GM19351 (cell line): ENCODE measurements around the gene DAND5.
A peak's percentile ranks its signal among the peaks of the same experiment; 100 is the strongest.
"Not testable (repeated sequence)": the region's sequence is repeated elsewhere in the genome, so short reads cannot be mapped to it uniquely, and the experiment has no call there.

ENCODE experiments used
- ATAC-seq: cut with Tn5 transposase; IDR thresholded peaks from one replicate; pipeline ENCODE4 v1.9.1; 2021; ENCODE audit warnings: mild to moderate bottlenecking, moderate library complexity; ENCODE audit not compliant: unreplicated experiment

Gene DAND5

DNA sequence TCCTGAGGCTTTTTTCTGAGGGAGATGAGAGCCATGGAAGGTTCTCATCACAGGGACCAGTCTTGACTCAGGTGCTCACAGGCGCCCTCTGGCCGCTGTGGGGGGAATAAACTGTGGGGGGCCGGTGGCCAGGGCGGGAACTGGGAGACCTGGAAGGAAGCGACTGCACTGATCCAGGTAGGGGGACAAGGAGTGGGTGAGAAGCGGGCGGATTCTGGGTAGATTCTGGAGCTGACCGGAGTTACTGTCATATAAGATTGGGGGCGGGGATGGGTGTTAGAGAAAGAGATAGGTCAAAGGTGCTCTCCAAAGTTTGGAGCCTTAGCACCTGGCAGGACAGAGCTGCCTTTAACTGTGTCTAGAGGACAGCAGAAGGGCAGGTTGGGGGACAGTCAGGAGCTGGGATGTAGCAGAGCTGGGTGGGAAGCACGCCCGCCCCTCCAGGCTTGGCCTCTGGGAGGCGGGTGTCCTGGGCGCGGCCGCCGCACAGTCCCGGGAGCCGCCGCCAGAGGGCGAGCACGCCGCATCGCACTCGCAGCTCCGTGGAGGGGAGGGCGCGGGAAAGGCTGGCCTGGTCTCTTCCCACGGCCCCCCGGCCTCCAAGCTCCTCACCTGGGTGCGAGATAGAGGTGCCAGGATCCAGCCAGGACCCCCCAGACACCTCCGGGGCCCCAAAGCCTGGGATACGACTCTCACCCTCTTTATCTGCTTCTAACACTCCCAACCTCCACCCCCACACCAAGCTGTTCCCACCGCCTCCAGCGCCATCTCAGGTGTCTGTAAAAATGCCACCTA is 4.2 kb upstream of the DAND5 start:
- peak; percentile 45 for ATAC-seq

DNA sequence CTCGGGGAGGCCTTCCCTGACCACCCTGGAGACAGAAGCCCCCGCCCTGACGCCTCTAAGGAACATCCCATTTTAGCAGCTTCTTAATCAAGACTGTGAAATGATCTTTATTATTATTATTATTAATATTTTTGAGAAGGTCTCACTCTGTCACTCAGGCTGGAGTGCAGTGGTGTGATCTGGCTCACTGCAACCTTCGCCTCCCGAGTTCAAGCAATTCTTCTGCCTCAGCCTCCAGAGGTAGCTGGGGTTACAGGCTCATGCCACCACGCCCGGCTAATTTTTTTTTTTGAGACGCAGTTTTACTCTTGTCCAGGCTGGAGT is 3.6 kb upstream of the DAND5 start:
- ATAC-seq = no peak

DNA sequence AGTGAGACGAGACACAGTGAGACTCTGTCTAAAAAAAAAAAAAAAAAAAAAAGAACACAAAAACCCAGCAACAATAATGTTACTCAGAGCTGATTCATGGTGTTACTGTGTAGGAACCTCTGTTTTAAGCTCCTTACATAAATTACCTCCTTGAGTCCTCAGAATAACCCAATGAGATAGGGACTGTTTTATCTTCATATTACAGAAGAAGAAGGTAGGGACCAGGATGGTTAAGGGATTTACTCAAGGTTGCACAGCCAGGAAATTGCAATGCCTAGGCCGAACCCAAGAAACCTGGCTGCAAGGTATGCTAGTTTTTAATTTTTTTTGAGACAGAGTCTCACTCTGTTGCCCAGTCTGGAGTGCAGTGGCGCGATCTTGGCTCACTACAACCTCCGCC is 1.5 kb upstream of the DAND5 start:
- no peak for ATAC-seq

DNA sequence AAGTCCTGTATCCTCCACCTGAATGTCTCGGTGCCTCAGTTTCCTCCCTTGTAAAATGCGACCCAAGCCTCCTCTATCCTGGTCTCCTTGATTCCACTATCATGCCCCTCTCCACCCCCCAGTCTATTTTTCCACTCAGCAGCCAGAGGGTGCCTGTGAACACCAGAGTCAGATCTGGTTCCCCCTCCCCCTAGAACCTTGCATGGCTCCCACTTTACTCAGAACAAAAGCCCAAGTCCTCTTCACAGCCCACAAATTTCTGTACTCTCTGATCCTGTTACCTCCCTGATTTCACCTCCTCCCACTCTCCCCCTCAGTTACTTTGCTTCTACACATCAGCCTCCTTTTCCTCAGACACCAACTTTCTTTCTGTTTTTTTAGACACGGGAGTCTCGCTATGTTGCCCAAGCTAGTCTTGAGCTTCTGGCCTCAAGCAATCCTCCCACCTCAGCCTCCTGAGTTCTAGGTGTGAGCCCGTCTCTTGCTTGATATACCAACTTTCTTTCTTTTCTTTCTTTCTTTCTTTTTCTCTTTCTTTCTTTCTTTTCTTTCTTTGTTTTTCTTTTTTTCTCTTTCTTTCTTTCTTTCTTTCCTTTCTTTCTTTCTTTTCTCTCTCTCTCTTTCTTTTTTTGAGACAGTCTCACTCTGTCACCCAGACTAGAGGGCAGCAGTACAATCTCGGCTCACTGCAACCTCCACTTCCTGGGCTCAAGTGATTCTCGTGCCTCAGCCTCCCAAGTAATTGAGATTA is 869 bp downstream of the DAND5 start:
- no peak for ATAC-seq

DNA sequence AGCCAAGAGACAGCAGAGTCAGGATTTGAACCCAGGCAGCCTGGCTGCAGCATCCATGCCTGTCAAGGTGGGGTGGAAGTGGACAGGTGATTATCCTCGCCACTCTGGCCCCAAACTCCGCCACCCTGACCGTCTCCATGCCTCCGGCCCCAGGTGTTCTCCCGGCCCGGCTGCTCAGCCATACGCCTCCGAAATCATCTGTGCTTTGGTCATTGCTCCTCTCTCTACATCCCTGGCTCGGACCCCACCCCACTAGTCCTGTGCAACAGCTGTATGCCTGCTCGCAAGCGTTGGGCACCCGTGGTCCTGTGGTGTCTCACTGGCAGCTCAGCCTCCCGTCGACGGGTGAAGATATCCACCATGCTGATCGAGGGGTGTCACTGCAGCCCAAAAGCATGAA is 3.9 kb downstream of the DAND5 start:
- no peak for ATAC-seq

DNA sequence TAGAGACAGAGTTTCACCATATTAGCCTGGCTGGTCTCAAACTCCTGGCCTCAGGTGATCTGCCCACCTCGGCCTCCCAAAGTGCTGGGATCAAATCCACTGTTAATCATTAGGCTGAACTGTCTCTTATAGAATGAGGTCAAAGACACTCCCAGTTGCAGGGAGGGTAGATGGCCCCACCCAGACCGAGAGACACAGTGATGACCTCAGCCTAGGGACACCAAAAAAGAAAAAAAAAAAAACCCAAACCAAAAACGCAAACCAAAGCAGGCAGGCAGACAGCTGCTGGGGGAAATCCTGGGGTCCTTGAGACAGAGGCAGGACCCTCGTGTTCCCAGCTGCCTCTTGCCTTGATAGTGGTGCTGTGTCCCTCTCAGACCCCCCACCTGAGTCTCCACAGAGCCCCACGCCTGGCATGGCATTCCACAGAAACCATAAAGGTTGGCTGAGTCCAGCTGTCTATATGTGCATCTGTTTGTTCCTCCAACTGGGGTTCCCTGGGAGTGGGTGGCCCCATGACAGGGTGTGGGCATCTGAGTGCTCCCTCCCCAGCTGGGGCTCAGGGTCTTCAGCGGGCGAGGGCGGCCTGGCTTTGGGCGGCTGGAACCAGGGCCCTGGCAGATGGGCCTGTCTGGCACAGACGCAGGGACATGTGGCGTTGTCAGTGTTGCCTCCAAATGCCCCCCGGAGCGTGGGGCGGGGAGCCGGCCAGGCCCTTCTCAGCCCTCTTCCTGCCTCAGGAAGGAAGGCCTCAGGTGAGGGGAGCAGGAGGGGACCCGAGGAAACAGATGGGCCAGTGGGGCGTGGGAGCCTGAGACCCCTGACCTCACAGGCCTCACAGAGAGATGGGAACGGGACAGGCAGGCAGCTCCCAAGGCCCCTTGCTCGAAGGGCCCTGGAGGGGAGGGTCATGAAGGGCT is 5.2 kb downstream of the DAND5 start:
- no peak for ATAC-seq

DNA sequence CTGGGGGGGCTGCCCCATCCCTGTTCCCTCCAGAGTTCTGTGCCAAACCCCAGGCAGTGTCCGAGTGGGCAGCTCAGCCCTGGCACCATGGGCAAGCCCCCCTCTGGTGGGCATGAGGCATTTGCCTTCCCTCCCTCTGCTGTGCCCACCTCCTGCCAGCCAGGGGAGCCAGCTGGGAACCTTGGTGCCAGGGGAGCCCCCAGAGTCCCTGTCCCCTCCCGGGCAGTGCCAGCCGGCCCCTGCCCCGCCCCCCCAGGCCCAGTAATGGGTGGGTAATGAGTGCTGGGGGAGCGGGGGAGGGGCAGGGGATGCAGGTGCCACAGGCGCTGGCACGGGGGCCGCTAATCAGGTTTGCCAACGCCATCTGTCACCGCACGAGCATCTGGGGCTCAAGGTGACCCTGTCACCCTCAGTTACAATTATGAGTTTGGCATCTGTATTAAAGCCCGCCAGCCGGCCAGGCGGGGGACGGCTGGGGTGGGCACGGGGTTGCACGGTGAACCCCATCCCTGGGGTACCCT is 5.9 kb downstream of the DAND5 start:
- no peak for ATAC-seq

DNA sequence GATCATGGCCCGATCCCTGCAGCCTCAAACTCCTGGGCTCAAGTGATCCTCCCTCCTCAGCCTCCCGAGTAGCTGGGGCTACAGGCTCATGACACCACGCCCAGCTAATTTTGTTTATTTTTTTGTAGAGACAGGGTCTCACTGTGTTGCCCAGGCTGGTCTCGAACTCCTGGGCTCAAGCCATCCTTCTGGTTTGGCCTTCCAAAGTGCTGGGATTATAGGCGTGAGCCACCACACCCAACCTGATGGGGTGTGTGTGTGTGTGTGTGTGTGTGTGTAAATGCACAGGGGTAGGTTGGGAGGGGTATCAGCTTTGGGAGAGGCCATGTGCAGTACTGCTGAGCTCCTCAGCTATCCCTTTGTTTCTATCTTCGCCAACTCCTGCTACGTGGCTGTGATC is 6.7 kb downstream of the DAND5 start:
- ATAC-seq = not testable (repeated sequence)

DNA sequence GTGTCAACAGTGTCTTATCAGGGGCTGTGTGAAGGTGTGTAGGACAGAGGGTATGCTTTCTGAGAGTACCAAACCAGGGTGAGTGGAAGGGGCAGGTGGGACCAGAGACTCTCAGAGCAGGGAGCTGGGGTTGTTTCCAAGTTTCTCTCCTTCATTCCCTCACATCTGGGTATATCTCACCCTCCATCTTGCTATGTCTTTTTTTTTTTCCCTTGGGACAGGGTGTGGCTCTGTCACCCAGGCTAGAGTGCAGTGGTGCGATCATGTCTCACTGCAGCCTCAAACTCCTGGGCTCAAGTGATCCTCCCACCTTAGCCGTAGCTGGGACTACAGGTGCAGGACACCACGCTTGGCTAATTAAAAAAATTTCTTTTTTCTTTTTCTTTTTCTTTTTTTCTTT is 10.6 kb downstream of the DAND5 start:
- ATAC-seq = no peak

DNA sequence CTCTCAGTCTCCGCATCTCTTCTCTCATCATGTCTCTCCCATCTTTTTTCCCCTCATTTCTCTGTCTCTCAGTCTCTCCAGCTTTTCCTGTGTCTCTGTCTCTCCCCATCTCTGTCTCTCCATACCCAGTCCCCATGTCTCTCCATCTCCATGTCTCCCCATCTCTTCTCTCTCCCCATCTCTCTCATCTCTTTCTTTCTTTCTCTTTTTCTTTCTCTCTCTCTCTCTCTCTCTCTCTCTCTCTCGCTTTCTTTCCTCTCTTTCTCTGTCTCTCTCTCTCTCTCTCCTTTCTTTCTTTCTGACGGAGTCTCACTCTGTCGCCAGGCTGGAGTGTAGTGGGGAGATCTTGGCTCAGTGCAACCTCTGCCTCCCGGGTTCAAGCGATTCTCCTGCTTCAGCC is 13.3 kb downstream of the DAND5 start:
- ATAC-seq = no peak

DNA sequence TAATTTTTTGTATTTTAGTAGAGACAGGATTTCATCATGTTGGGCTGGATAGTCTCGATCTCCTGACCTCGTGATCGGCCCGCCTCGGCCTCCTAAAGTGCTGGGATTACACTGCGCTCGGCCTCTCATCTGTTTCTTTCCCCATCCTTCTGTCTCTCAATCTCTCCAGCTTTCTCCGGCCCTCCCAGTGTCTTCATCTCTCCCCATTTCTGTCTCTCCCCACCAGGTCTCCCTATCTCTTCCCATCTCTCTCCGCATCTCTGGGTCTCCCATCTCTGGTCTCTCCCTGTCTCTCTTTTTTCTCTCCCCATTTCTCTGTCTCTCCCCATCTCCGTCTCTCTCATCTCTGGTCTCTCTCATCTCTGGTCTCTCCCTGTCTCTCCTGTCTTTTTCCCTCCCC is 13.7 kb downstream of the DAND5 start:
- ATAC-seq = no peak

DNA sequence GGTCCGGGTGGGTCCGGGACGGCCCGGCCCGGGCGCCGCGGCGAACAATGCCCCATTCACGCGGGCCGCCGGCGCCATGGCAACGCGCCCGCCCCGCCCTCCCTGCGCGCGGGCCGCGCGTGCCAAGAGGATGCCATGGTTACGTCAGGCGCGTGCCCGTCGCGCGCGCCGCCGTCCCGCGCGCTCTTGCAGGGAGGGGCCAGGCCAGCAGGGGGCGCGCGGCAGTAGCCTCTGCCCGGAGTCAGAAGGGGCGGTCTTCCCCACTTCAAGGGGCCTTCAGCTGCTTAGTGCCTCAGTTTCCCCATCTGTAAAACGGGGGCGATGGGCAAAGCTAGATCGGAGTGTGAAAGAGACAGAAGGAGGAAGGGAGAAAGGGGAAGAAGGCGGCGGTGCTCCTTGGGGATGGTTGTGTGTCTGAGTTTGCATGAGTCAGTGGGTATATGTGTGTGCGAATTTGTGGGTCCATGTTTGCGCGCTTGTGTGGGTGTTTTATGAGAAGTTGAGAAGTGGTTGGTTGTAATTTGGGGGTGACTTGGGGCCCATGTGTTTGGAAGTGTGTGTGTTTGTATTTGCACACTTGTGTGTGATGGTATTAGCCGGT is 14.3 kb downstream of the DAND5 start:
- ATAC-seq = no peak

DNA sequence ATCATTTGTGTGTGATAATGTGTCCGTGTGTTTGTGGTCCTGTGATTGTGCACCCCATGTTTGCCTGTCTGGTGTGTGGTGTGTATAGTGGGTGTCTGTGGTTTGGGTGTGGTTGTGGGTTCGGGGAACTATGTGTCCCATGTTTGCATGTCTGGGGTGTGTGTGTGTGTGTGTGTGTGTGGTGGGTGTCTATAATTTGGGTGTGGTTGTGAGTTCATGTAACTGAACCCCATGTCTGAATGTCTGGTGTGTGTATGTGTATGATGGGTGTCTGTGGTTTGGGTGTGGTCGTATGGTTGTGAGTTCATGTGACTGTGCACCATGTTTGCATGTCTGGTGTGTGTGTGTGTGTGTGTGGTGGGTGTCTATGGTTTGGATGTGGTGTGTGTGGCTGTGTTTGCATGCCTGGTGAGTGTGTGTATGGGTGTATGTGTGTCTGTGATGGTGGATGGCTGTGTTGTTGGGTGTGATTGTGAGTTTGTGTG is 14.8 kb downstream of the DAND5 start:
- no peak for ATAC-seq

DNA sequence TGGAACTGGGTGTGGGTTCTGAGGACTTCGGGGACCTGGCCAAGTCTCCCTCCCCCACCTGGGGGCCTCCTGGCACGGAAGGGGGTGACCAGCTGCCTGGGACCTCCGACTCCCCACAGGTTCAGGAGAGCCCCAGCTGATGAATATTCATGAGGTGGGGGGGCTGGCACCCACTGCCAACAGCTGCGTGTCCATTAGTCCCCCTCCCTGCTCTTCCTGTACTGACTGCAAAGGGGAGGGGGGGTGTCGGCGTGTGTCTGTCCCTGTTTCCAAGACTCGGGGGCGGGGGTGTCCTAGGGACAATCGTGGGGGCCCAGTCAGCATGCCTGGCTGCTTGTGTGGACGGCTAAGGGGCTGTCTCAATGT is 15.3 kb downstream of the DAND5 start:
- ATAC-seq = no peak

DNA sequence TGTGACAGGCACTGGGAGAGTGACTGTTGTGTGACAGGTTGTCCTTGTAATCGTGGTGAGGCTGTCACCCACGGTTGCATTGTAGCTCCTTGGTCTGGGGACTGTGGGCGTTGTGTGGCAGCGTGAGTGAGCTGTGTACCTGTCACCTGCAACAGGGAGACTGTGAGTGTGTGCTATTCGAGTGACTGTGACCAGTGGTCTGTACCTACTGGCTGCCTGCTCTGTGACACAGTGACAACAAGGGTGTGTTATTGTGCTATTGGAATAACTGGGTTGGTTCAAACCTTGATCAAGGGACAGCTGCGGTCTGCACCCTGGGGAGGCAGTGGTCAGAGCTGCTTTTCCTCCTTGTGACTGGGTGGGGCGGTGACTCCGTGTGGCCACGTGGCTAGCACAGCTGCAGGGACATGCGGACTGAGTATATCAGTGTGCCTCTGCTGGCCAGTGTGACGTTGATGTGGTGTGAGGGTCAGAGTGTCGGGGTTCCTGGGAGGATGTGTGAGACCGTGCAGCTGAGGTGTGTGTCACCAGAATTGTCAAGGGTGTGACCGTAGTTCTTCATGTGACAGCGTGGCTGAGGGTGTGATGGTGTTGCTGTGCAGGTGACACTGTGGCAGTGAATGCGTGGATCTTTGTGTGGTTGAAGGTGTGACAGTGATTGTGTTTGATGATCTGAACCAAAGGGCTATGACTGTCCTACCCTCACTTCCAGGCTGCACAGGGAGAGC is 15.8 kb downstream of the DAND5 start:
- no peak for ATAC-seq

DNA sequence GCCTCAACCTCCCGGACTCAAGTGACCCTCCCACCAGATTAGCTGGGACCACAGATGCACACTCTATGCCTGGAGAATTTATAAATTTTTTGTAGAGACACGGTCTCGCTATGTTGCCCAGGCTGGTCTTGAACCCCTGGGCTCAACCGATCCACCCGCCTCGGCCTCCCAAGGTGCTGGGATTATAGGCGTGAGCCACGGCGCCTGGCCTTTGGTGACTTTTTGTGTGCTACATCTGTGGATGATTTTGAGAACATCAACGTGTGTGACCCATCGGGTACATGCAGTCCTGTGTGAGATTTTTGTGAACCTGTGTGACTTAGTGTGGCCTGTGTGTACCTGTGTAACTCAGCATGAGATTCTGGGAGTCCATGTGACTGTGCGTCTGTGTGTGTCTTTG is 17.4 kb downstream of the DAND5 start:
- ATAC-seq = no peak

DNA sequence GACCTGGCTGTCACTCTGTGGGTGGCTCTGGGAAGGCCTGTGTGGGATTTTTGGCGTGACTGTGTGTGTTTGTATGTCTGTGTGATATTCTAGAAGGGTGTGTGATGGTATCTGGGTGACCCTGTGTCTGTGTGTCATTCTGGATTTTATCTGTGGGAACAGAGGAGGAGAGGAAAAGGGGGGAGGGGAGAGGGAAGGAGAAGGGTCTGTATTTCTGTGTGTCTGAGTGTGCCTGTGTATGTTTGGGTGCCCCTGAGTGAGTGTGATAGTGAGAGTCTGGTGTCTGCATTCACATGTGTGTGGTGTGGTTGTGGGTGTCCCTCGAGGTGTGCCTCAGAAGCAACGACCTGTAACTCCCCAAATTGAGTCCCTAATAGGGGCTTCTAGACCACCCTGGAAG is 17.8 kb downstream of the DAND5 start:
- no peak for ATAC-seq

DNA sequence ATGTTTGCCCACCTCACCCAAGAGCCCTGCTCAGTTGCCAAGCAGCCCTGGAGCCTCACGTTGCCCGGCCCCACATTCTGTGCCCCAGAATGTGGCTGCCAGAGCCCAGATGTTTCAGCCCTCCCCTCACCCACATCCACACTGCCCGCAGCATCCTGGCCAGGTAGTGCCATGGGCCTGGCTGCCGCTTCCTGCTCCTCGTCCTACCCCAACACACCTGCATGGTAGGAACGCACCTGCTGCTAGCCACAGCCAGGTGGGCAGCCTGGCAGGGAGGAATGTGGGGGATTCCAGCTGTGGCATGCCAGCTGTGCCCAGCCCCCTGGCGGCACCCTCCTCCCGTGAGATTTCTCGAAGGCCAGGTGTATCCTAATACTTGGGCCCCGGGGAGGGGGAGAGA is 18.4 kb downstream of the DAND5 start:
- no peak for ATAC-seq

DNA sequence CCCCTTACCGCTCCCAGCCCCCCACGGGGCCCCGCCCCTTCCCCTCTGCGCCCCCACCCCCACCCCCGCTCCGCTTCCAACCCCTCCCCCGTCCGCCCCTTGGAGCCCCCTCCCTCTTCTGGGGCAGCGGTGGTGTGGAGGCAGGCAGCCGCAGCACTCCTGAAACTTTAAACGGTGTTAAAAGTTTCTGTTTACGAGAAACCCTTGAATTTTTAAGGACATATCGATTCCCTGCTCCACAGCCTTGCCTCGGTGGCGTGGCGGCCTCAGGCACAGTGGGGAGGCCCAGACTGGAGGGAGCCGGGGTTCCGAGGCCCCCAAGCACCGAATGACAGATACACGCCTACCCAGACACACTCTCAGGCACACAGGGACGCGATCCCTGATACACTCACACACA is 21.1 kb downstream of the DAND5 start:
- no peak for ATAC-seq

DNA sequence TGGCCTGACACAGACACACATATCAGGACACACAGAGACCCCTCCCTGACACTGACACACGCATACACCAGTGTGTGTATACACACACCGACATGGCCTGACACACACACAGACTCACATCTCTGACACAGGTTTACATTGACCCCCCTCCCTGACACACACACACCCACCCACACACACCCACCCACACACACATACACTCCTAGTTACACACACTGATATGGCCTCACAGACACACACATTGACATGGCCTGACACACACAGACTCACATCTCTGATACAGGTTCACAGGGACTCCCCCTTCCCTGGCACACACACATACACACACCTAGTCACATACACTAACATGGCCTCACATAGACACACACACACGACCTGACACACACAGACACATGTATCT is 21.5 kb downstream of the DAND5 start:
- no peak for ATAC-seq
